UCSD-AML1 (cell line): ENCODE data around the gene GOLGA7B.

Source experiments
- DNase-seq: peaks from one replicate; lab custom pipeline; 2025; ENCODE audit not compliant: unreplicated experiment; lab: John Stamatoyannopoulos, UW

GOLGA7B gene

DNA sequence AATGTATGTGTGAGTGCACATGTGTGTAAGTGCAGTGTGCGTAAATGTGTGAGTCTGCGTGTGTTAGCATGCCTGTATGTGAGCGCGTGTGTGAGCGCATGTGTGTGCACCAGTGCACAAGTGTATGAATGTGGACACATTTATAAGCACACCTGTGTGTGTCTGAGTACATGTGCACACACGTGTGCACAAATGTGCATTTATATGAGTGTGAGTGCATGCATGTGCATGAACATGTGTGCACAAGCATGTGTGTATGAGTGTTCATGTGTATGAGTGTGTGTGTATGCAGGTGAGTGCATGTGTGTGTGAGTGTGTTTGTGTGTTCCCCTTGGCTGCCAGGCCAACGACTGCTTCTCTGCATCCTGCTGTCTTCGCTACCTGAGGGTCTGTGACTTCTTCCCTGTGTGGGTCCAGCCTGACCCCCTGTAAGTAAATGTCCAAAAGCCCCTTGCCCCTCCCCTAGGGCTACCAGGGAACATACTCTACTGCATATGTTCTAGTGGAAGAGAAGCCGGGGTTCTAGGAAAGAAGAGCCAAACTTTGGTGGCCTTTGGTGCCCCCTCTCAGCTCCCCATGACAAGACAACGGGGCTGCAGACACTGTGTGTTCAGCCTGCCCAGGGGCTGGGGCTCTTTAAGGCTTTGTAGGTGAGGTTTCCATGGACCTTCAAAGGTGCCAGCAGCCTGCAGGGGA lies 17.0 kb downstream of the GOLGA7B start:
- DNase-seq = no peak

DNA sequence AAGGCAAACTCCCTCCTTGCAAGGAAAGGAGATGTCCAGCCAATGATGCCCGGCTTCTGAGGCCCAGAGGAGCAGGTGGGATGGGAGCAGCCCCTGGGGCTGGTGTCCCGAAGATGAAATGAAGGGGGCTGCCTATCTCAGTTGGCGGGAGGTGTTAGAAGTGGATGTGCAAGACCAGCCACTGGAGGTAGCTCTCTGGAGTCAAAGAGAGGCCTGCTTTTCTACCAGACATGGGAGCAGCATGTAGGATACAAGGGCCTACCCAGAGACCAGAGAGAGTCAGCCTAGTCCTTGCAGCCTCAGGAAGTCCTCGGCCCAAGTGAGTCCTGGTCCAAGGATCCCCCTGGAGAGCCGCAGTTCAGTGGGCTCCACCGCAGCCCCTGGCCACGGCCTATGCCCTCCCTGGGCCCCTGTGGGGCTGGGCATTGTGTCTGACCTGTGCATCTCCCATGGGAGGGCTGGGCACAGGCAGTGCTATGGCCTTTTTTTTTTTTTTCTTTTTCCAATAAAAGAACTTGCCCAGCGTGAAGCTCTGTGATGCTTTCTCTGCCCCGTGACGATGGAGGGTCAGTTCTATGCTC lies 17.7 kb downstream of the GOLGA7B start:
- no peak for DNase-seq

DNA sequence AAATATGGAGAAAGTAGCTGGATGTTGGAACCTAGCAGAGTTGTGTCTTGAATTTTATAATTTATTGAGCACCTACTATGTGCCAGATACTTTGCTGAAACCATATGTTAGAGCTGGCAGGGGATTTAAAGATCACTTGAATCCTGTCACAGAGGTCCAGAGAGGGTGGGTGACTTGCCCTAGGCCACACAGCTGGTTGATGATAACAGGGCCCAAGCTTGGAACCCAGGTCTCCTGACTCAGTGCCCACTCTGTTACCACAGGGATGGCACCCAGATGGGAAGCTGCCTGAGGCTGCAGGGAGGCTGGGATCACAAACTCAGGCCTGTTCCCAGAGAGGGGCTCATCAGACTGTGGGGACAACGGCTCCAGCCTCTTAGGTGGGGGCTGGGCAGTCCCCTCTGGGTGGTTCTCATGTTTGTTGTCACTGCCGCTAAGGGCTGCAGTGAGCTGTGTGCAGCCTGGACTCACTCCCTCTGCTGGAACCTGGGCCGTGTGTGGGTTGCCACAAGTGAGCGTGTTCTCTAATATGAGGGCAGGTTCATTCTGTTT lies 18.6 kb downstream of the GOLGA7B start:
- DNase-seq = no peak

DNA sequence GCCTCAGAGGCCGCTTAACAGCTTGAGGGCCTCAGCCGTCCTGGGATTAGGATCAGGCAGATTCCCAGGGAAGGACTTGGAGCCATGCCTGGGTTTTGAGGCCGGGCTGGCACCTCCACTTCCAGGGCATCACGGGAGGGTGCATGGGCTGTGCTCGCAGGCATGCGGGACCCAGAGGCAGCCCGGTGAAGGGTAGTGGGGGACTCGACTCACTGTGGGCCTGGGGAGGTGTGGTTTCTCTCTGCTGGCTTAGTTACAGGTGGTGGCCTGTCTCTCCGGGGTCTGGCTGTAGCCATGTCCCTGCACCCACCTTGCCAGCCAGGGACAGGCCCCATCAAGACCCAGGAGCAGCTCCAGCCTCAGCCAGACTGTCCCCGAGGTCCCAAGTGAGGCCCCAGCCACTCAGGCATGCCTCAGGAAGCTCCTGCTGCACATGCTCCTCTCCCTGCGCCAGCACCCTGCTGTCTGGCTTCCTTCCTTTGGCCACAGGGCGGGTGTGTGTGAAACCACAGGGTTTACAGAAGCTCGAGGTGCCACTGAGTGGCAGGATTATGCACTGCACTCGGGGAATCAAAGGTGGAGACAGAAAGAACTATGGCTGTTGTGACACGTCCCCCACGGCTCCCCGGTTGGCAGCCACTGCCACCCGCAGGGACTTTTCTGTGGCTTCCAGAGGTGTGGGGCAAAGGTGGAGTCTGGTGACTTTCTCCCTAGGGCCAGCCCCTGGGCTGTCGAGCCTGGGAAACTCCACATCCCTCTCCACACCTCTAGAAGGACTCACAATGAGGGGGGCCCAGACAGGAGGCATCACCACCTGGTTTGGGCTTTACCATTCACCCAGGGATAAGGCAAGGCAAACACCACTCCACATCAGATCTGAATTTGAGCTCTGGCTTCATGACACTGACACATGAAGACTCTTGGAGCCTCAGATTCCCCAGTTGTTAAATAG lies 19.7 kb downstream of the GOLGA7B start:
- DNase-seq = peak; percentile 87

DNA sequence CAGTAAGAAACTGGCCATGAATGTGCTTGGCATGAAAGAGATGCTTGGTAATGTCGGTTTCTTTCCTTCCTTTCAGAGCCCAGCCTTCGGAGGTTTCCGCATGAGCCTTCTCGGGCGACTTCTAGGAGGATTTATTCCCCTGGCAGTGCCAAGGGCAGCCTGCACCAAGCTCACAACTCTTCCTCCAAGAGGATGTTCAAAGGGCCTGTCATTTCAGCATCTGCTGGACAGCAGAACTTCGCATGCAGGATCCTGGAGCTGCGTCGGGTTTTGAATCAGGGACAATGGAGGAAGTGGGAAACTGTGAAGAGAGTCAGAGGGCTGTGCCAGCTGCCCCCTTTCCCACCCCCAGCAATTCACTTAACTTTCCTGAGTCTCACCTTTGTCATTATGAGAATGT lies 21.3 kb downstream of the GOLGA7B start:
- no peak for DNase-seq

DNA sequence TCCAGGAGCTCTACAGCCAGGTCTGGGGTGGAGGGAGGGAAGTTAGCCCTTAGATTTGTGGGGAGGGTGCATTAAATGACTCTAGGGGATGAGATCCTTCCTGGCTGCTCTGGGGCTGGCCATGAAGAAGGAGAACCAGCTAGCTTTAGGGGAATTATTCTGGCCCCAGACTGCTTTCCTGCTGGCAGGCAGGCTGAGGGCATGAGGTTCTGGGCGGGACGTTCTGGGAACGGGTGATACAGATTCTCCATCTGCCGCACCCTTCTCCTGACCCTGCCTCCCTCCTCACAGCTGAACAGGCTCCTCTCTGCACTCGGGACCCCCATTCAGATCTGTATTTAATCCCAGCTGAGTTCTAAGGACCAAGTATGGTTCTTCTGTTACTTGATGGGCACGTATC lies 23.9 kb downstream of the GOLGA7B start:
- DNase-seq = no peak

DNA sequence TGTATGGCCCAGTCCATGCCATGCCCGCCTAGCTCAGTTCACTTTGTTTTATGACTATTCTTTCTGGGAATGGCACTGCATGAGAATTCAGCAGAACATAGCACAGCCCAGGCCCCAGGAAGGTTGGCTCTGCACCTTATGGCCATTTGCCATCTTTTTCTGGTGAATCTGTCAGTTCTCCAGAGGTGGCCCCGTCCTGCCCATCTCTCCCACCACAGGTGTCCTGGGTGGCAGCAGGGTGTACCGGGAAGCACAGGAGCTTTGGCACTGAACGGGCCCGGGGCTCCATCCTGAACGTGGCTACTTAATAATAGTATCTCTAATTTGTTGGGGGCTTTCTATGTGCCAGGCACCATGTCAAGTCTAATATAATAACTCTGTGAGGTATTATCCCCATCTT lies 24.7 kb downstream of the GOLGA7B start:
- DNase-seq = no peak

DNA sequence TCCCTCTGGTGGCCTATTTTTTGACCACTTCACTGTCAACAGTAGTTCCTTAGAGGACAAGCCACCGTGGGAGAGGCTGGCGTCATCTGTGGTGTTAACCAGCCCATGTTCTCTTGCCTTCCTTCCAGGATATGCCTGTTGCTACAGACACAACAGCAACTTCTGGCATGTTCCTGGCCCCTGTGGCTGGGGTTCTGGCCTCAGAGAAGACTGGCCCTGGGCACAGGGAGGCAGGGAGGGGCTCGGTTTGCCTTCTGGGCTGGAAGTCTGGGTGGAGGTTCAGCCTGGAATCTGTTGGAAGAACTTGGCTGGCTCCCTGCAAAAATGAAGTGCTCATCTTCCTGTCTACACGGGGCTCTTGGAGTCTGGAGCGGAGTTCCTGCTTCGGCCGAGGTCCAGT lies 25.7 kb downstream of the GOLGA7B start:
- DNase-seq = peak; percentile 26

DNA sequence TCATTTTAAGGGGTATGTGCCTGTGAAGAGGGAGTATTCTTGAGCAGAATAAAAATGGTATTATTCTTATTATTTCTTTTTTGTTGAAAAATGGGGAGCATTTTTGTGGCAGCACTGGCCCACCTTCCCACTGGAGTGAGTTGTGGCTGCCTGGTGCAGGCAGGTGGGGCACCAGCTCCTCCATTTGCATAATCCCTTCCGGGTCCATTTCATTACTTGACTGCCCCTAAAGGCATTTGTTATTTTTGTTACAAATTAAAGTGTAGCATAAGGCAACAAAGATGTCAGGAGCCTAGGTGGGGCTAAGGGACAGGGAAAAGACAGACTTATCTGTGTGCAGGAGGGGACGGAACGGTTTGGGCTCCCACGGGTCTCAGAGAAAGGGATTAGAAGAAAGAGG lies 26.8 kb downstream of the GOLGA7B start:
- DNase-seq = no peak

DNA sequence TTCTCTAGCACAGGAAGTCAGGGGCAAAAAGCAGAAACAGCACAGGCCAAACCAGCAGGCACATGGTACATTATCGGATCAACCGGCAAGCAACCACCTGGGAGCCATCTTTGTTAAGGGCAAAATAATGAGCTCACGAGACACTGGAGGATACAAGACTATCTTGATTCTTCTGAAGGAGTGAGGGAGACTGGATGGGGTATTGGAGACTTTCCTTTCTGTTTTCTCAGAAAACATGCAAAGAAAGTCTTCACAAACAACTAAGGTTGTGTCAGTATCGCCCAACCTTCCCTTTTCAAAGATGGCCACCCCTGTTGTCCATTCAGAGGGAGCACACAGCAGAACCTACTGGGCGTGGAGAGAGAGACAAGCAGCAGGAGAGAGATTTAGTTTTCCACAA lies 29.6 kb downstream of the GOLGA7B start:
- DNase-seq = no peak

DNA sequence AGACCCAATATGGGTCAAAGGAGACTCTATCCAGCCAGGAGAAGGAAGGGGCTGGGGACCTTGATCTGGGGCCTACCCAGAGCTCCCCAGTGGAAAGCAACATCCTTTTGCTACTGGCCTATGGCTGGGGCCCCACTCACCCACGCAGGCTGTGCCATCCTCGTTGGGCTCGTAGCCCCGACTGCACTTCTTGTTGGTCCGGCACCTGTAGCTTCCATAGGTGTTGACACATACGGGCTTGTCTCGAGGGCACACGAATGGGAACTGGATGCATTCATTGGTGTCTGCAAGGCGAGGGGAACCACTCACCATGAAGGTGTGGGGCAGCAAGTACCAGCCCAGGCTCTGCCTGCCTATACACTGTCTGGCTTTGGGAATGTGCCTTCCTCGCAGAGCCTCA lies 30.5 kb downstream of the GOLGA7B start:
- no peak for DNase-seq

DNA sequence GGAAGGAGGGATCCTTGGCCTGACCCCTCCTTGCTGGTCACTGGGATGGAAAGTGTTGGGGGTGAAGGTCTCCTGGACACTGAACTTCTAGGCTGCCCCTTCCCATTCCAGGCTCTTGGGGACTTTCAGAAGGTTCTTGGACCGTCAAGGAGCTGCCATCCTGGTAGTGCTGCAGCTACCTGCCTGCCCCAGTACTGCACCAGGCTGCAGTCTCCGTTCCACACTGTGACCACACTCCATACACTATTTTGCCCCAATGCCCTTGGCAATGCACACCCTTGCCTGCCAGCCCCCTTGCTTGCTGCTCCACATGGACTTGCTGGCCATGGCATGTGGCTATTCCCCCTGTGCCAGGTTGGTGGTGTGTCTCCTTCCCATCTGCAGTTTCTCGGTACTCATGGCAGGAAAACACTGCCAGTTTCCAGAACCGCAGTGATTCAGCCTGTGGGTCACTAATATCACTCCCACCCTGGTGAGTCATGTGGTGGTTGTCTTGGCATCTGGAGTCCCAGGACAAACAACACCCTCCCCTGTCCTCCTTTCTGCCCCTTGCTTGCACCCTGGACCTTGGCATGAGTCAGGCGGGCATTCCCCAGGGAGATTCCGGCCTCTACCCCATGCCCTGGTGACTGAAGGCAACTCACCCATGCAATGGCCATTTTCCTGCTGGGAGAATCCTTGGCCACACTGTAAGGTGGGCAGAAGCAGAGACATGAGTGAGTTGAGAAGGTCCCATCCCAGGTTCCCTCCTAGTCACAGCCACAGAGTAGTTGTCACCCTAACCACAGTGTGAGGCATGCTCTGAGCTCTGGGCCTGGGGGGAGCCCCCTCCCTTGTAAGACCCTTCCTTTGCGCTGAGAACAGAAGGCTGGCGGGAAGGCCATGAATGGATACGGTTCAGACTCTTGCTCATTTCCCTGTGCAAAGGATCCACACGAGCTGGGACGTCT lies 32.8 kb downstream of the GOLGA7B start:
- DNase-seq = no peak

DNA sequence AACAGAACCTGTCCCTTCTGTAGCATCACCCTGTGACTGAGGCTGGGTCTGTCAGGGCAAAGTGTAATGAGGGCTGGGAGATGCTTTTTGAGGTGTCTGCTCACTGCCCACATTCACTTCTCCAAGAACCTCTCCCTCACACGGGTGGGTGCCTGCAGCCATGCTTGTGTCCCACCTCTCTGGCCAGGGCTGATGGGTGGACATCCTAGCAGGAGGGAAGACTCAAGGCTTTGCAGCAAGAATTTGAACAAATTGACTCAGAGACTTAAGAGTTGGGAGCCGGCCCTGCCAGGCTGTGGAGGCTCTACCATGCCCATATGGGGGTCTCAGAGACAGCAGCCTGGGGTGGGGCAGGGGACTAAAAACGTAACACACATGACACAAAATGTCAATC lies 33.4 kb downstream of the GOLGA7B start:
- no peak for DNase-seq

DNA sequence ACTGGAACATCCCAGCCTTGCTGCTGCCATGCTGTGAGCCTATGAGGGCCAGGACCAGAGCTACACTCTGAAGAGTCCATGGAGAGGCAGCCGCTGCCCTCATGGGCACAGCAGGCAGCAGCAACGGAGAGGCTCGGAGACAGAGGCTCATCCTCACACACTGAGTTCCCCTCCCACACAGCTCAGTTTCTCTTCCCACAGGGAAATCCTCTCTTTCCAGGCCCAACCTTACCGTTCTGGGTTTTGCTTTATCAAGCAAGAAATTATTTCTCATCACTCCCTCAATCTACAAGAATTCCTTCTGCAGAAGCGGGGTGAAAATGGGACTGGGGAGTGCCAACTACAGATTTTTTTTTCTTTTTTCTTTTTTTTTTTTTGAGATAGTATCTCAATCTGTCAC lies 36.6 kb downstream of the GOLGA7B start:
- no peak for DNase-seq

DNA sequence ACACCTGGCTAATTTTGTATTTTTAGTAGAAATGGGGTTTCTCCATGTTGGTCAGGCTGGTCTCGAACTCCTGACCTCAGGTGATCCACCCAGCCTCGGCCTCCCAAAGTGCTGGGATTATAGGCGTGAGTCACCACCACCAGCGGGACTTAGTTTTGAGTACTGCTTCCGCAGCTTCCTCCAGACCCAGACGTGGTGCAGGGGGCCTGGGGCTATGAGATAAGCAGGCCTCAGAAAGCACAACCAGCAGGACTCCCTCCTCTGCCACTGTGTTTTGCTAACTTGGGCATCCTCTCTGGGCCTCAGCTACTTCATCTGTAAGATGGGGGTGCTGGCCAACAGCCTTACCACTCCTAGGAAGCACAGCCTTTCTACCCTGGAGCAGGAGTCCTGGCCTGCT lies 37.8 kb downstream of the GOLGA7B start:
- DNase-seq = no peak

DNA sequence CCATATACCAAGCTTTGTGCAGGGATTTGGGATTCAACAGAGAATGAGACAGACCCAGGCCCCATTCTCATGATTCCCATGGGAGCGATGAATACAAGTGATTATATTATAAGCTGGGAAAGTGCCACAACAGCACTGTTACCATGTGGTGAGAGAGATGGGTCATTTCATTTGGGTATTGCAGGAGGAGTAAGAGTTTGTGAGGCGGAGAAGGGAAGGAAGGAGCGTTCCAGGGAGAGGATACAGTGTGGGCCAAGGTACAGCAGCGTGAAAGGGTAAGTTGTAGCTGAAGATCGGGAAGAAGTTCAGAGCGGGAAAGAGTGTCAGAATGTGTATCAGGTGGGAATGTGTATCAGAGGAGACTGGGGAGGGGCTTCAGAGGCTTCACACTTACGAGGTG lies 38.5 kb downstream of the GOLGA7B start:
- no peak for DNase-seq

DNA sequence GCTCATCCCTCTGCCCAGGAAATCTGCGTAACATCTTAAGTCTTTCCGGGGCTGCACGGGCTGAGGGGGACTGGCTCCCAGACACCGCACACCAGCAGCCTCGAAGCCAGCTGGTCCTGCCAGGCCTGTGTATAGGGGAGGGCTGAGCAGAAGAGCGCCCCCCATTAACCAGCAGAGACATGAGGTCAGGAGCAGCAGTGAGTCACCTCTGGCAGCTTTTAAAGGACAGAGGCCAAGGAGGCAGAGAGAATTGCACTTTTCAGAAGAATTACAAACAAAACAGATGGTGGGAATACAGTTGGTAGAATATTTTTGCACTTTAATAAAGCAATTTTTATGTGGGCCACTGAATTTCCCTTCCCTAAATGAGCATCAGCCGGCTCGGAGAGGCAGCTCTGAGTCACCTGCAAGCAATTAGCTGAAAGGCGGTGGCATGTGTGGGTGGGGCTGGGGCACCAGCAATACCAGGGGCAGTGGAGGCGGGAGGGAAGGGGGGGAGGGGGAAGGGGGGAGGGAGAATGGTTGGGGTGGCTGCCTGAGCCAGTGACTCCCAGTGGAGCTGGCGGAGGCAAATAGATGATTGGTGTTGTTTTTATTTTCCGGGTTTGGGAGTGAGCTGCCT lies 39.1 kb downstream of the GOLGA7B start:
- no peak for DNase-seq

DNA sequence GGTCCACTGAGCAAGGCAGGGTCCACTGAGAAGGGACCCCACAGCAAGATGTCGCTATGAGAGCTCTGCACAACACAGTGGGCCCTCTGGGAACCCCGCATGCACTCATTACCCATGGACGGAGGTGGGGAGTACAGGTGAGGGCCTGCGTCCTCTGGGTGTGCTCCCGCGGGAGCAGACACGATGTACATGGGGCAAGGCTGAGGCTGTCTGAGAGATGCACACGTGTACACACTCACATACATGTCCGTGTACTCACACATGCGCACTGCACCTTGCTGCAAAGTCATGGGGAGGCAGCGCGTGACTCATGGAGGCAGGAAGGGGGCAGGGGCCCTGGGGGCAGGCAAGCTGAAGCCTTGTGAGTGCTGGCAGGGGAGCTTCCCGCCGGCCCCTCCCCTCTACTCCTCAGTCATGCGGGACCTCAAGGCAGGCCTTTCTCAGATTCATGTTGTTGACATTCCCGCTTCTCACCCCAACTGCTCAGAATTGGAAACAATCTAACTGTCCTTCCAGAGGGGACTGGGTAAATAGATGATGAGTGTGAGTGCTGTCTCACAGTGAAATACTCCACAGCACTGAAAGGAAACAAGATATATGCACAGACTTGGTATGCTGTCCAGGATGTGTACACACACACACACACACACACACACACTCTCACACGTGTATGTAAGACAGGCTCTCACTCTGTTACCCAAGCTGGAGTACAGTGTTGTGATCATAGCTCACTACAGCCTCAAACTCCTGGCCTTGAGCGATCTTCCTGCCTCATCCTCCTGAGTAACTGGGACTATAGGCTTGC lies 40.0 kb downstream of the GOLGA7B start:
- DNase-seq = no peak

DNA sequence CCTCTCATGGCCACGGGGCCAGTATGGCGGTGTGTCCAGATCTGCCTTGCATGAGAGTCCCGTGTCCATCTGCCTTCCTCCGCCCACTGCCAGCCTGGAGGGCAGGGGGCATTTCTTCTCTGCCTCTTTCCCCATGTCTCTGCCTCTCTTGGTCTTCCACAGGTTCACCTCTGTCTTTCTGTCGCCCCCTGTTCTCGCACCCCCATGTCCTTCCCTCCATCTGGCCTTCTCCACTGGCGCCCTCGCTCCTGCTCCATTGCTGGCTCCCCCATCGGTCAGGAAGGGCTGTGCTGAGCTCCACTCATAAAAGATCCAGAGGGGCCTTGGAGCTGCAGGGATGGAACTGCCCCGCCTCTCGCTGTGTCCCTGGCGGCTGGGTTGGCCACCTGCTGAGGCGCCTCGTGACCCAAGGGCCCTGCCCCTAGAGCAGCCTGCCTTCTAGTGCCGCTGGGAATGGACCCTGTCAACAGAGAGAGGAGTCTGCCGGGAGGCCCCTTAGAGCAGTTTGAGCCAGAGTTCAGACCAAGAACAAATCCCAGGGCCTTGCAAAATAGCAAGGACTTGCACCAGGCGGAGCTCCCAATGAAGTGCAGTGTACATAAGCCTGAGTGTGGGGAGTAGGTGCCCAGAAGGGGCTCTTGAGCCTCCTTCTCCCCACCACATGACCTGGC lies 42.0 kb downstream of the GOLGA7B start:
- DNase-seq = no peak
